Measurements from ENCODE around the gene ALPK3.

GRCh38 chr15:84887938-84888337 is 70.8 kb downstream of the ALPK3 start:
- TF ChIP-seq POLR2A (IDR thresholded peaks at IDR 0.05) (no peak), CTCF (IDR thresholded peaks at IDR 0.05) (no peak)
